ENCODE data around the gene SFMBT2. TPM values are rescaled to one million over a fixed set of nuclear protein-coding genes. Genes with fewer than 3 reads are reported as not detected.

SFMBT2 gene
- total RNA-seq, 1 experiment from 2014 or later, result 0.02 TPM

DNA sequence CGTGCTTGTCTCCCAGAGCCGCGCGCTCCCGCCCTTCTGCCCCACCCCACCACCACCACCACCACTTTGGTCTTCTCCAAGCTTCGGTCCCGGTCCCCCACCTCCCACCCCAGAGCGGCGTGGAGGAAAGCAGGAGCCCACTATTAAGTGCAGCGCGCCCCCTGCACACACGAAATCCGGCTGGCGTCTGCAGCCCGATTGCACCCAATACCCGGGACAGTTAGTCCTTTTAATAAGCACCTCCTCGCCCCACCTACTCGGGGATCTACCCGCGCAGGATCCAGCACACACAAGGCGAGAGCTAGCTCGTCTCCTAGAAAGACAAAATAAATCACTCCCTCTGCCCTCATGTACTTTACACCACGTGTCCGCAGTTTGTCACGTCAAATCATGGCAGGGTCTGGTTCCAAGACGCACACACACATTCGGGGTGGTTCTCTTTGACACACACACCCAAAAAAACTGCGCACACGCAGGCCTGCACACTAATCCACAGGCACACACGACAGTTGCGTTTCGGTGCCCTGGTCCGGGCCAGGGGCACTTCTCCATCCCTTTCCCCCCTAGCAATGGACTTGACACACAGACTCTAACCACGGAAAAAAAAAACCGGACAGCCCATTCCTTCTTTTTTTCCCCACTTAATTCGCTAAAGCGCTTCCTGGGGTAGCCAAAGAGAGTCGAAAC is 1.6 kb downstream of the SFMBT2 start:
- BruUV-seq (replicated peaks), result no TSS peak
- no peak overlapping the region for H3K4me2 ChIP-seq (ENCODE audit: low read length)
- no peak for ATAC-seq
- no peak for DNase-seq (ENCODE audit: low read depth, low spot score)
- TF ChIP-seq SP1 (IDR thresholded peaks at IDR 0.05; ENCODE audit: low read depth) (no peak), CEBPB (IDR thresholded peaks at IDR 0.05; ENCODE audit: low read depth) (no peak), FOSL1 (IDR thresholded peaks at IDR 0.05; ENCODE audit: low read depth) (no peak), SIN3A (IDR thresholded peaks at IDR 0.05; ENCODE audit: low read depth) (no peak), RAD21 (IDR thresholded peaks at IDR 0.05; ENCODE audit: low read depth) (no peak), EGR1 (IDR thresholded peaks at IDR 0.05; ENCODE audit: low read depth) (no peak), EZH2 (IDR thresholded peaks at IDR 0.05) (no peak), TCF7L2 (IDR thresholded peaks at IDR 0.05; ENCODE audit: borderline replicate concordance, extremely low read depth, insufficient read depth, insufficient read length) (no peak), SRF (IDR thresholded peaks at IDR 0.05; ENCODE audit: low read depth) (no peak), CBX3 (IDR thresholded peaks at IDR 0.05; ENCODE audit: low read depth) (no peak)
- TF ChIP-seq, protein P1, sequence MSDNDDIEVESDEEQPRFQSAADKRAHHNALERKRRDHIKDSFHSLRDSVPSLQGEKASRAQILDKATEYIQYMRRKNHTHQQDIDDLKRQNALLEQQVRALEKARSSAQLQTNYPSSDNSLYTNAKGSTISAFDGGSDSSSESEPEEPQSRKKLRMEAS (IDR thresholded peaks at IDR 0.05), result no peak
- TF ChIP-seq, protein P2, sequence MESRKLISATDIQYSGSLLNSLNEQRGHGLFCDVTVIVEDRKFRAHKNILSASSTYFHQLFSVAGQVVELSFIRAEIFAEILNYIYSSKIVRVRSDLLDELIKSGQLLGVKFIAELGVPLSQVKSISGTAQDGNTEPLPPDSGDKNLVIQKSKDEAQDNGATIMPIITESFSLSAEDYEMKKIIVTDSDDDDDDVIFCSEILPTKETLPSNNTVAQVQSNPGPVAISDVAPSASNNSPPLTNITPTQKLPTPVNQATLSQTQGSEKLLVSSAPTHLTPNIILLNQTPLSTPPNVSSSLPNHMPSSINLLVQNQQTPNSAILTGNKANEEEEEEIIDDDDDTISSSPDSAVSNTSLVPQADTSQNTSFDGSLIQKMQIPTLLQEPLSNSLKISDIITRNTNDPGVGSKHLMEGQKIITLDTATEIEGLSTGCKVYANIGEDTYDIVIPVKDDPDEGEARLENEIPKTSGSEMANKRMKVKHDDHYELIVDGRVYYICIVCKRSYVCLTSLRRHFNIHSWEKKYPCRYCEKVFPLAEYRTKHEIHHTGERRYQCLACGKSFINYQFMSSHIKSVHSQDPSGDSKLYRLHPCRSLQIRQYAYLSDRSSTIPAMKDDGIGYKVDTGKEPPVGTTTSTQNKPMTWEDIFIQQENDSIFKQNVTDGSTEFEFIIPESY (IDR thresholded peaks at IDR 0.05; ENCODE audit: extremely low read depth, insufficient replicate concordance, low read length), result no peak
- TF ChIP-seq, protein P3, sequence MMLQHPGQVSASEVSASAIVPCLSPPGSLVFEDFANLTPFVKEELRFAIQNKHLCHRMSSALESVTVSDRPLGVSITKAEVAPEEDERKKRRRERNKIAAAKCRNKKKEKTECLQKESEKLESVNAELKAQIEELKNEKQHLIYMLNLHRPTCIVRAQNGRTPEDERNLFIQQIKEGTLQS (IDR thresholded peaks at IDR 0.05), result no peak
- H3K9me2 ChIP-seq (ENCODE audit: insufficient read depth), result no peaks in the 10 kb centered on the region
- ChIA-PET POLR2A (no interaction called here), RAD21 (ENCODE audit: low non-redundant PET in 1 of 2, low total read pairs in 2 of 2, uncharacterized antibody in 2 of 2, unreplicated experiment in 2 of 2) (no interaction called here), CTCF (no interaction called here)
- H3K4me3 ChIP-seq (replicated peaks in 1 of 2; ENCODE audit: low read depth in 1 of 2, low read length in 2 of 2), result no peak overlapping the region
- no peaks in the 10 kb centered on the region for H3K9me3 ChIP-seq (ENCODE audit: control insufficient read depth in 1 of 2, insufficient read depth in 1 of 2, low read depth in 1 of 2, low read length in 2 of 2)
- H3K4me1 ChIP-seq (ENCODE audit: control insufficient read depth in 1 of 2, insufficient read depth in 2 of 2, low read length in 2 of 2), result no peaks in the 10 kb centered on the region
- H2AFZ ChIP-seq (ENCODE audit: low read depth, low read length, poor library complexity, severe bottlenecking), result no peak overlapping the region
- H4K20me1 ChIP-seq (ENCODE audit: insufficient read depth), result no peaks in the 10 kb centered on the region; the same call in 1 of the 2 replicates
- intact Hi-C loops (cut with micrococcal nuclease), result no loop called here
- H3K9ac ChIP-seq (ENCODE audit: low read length), result no peak overlapping the region
- H3K27me3 ChIP-seq (ENCODE audit: insufficient read depth, low read length), result no peaks in the 10 kb centered on the region; the same call in 1 of the 2 replicates
- H3K27ac ChIP-seq (ENCODE audit: low read depth, low read length), result no peak overlapping the region
- H3K79me2 ChIP-seq (ENCODE audit: insufficient read depth, low read length), result no peaks in the 10 kb centered on the region
- H3K36me3 ChIP-seq (ENCODE audit: control insufficient read depth in 1 of 2, insufficient read depth in 2 of 2, low read length in 2 of 2), result no peaks in the 10 kb centered on the region

All from HCT116 (cell line).